Stomach (tissue), 9 donors: ENCODE data around the gene HS6ST3. TPM values are rescaled to one million over a fixed set of nuclear protein-coding genes. Genes with fewer than 3 reads are reported as not detected.

ENCODE experiments used
- DNase-seq, 2 donors: peaks; one replicate each; pipeline versions ENCODE4 v3.0.0 to v3.0.0-alpha.2; 2013 to 2019
- H3K27ac ChIP-seq, 5 donors: fragments of 200-600 bp in 4 of 5; sonication (generic) in 4 of 5; one replicate each; pipeline ENCODE4 v1.5.1; 2013 to 2019; ENCODE audit warnings: mild to moderate bottlenecking in 1 of 5, moderate library complexity in 1 of 5
- H3K27me3 ChIP-seq, 3 donors: fragments of 200-600 bp; sonication (generic); one replicate each; pipeline ENCODE4 v1.5.1; 2017 to 2019; ENCODE audit warnings: mixed run types in 1 of 3
- H3K36me3 ChIP-seq, 4 donors: fragments of 200-600 bp; sonication (generic); 1 replicate in 3 of 4; 2 replicates in 1 of 4; pipeline ENCODE4 v1.5.1; 2016 to 2019
- H3K4me1 ChIP-seq, 4 donors: fragments of 200-600 bp; sonication (generic); one replicate each; pipeline ENCODE4 v1.5.1; 2016 to 2019
- H3K4me3 ChIP-seq, 4 donors: fragments of 200-600 bp; sonication (generic) in 3 of 4; one replicate each; pipeline ENCODE4 v1.5.1; 2016 to 2019; ENCODE audit warnings: mild to moderate bottlenecking in 1 of 4
- H3K9me3 ChIP-seq, 4 donors: fragments of 200-600 bp; sonication (generic); one replicate each; pipeline ENCODE4 v1.5.1; 2016 to 2019
- EP300 ChIP-seq: sonication (generic); formaldehyde crosslinking; IDR thresholded peaks from one replicate; pipeline ENCODE4 v1.6.1; 2017; ENCODE audit warnings: antibody characterized with exemption
- POLR2A ChIP-seq, 4 donors: fragments of 450-650 bp; IDR thresholded peaks; one replicate each; pipeline ENCODE4 v1.6.1; 2016; ENCODE audit warnings: antibody characterized with exemption in 4 of 4, control low read depth in 2 of 4, mild to moderate bottlenecking in 1 of 4, moderate library complexity in 1 of 4
- POLR2AphosphoS5 ChIP-seq, 3 donors: sonication (generic); formaldehyde crosslinking; IDR thresholded peaks; one replicate each; pipeline ENCODE4 v1.6.1; 2016; ENCODE audit warnings: antibody characterized with exemption in 3 of 3
- WGBS, 5 donors: extraction: QIAGEN DNeasy Blood & Tissue Kit in 3 of 5; methylation state at CpG; one replicate each; pipeline versions ENCODE4 v1.1.5 to v1.1.7; 2013 to 2018; 5-methylcytosine and 5-hydroxymethylcytosine counted together
- intact Hi-C: fragments of 100-400 bp; cut with DNase I; formaldehyde crosslinking; loops from one replicate; pipeline ENCODE4 v1.15.1; 2023; ENCODE audit warnings: low total_unique reads
- polyA plus RNA-seq, 3 donors: library from polyadenylated mRNA; stranded (reverse); fragments of 200-250 nt; gene quantifications; one replicate each; pipeline ENCODE4 v1.2.3, GENCODE V29; 2013
- total RNA-seq, 5 donors: library from RNA; depleted of rRNA; stranded (reverse); fragments of >200 nt; gene quantifications; one replicate each; pipeline versions ENCODE4 v1.1.0 to v1.2.3, GENCODE V29; 2014 to 2016
- TF ChIP-seq, protein P1 (sequence below), 7 experiments: fragments of 450-650 bp in 4 of 7; fragments of 200-600 bp in 3 of 7; sonication (generic) in 3 of 7; IDR thresholded peaks; one replicate each; pipeline ENCODE4 v1.5.1; 2016 to 2019; ENCODE audit warnings: antibody characterized with exemption in 7 of 7, control low read depth in 2 of 7, mild to moderate bottlenecking in 1 of 7
- donor health status: healthy with polysubstance abuse.
- donor health status: Bipolar disorder and iron deficiency.
- donor health status: healthy.

Gene HS6ST3
- total and polyA plus RNA-seq, 8 donors = 0.15 to 4.0 (median 0.75) TPM; not detected in 1

DNA sequence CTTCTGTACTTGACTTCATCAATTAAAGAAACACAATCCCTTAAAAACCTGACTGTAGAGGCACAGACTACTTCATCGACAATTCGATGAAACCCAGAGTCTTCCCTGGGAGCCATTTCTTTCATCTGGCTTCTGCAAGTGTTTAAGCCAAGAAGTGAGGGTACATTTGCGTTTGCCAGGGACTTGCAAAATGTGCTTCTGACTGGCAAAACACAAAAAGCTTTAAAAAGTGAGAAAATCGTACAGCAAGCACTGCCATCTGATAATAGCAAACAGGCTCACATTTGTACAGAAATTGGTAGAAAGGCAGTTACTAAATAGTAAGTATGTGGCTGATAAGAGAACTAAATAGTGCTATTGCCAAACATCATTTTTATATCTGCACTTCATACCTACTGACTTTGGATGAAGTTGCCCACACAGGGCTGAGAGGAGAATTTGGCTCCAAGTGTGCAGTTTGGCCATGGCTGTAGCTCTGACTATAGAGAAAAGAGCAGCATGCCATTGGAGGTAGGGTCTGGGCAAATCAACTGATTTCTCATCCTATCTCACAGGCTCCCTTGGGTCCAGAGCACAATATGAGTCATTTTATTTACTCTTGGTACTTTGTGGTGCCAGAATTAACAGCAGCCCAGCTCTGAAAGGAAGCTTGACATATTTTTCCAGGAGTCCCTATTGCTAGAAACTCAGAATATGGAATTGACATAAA is 546.2 kb downstream of the HS6ST3 start:
- WGBS, 5 donors = 57 to 79% (median 64%) methylated on average over 4 of the region's 4 CpGs
- peaks cover 0 to 17% (median 12%) of the 10 kb centered on the region in 4 donors for H3K4me1 ChIP-seq
- H3K9me3 ChIP-seq = peaks cover 0 to 6% (median 0%) of the 10 kb centered on the region in 4 donors
- TF ChIP-seq POLR2AphosphoS5 (IDR thresholded peaks at IDR 0.05) (no peak), POLR2A (IDR thresholded peaks at IDR 0.05) (no peak)
- TF ChIP-seq, protein P1, sequence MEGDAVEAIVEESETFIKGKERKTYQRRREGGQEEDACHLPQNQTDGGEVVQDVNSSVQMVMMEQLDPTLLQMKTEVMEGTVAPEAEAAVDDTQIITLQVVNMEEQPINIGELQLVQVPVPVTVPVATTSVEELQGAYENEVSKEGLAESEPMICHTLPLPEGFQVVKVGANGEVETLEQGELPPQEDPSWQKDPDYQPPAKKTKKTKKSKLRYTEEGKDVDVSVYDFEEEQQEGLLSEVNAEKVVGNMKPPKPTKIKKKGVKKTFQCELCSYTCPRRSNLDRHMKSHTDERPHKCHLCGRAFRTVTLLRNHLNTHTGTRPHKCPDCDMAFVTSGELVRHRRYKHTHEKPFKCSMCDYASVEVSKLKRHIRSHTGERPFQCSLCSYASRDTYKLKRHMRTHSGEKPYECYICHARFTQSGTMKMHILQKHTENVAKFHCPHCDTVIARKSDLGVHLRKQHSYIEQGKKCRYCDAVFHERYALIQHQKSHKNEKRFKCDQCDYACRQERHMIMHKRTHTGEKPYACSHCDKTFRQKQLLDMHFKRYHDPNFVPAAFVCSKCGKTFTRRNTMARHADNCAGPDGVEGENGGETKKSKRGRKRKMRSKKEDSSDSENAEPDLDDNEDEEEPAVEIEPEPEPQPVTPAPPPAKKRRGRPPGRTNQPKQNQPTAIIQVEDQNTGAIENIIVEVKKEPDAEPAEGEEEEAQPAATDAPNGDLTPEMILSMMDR (IDR thresholded peaks at IDR 0.05) = no peak
- no peaks in the 10 kb centered on the region for H3K36me3 ChIP-seq
- no peak overlapping the region for H3K4me3 ChIP-seq
- intact Hi-C loops = no loop called here
- no peak for DNase-seq
- no peaks in the 10 kb centered on the region for H3K27me3 ChIP-seq
- no peak overlapping the region for H3K27ac ChIP-seq

DNA sequence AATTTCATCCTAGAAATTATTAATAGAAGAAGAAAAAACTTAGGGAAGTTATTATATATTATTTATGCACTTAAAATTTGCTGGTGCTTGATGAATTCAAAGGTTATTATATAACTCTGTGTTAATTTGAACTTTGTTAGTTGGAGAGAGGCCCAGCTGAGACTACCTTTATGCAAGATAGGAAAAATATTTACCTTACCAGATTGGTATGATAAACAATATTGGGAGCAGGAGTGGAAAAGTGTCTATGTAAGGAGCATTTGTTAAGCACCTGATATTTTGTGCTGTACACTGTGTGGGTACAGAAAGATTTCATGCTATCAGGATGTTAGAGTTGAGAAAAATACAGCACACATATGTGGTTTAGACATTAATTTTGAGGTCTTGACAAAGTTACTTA is 547.1 kb downstream of the HS6ST3 start:
- DNase-seq = no peak
- intact Hi-C loops = no loop called here
- no peak overlapping the region for H3K4me3 ChIP-seq
- H3K36me3 ChIP-seq = no peaks in the 10 kb centered on the region
- peaks cover 0 to 14% (median under 1%) of the 10 kb centered on the region in 4 donors for H3K9me3 ChIP-seq
- H3K27me3 ChIP-seq = no peaks in the 10 kb centered on the region
- no peak overlapping the region for H3K27ac ChIP-seq
- TF ChIP-seq, protein P1 (IDR thresholded peaks at IDR 0.05) = no peak
- no peak for TF ChIP-seq POLR2A (IDR thresholded peaks at IDR 0.05)
- no peak for TF ChIP-seq EP300
- H3K4me1 ChIP-seq = peaks cover 0 to 17% (median 12%) of the 10 kb centered on the region in 4 donors

DNA sequence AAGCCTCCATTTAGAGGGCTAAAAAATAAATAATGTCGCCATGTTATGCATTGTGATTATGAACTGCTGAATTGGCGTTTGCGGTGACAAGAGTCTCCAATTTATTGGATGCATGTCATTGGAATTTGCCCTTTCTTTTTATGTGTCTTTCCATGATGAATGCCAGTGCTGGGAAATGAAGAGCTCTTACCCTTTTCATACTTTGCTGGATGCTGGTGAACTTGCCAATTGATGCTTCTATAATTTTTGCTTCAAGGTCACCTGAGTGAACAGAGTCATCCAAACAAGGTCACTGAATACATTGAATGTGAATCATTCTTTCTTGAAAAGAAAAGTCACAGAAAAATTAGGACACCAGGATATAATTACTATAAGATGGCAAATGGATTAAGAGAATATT is 556.2 kb downstream of the HS6ST3 start:
- H3K27ac ChIP-seq = no peak overlapping the region
- H3K4me1 ChIP-seq = no peaks in the 10 kb centered on the region
- no peaks in the 10 kb centered on the region for H3K36me3 ChIP-seq
- intact Hi-C loops = no loop called here
- no peak overlapping the region for H3K4me3 ChIP-seq
- no peak for DNase-seq
- no peaks in the 10 kb centered on the region for H3K27me3 ChIP-seq
- peaks cover 0 to 28% (median 11%) of the 10 kb centered on the region in 4 donors for H3K9me3 ChIP-seq
- 91 to 96% (median 94%) methylated on average over 3 of the region's 3 CpGs for WGBS, 5 donors
- TF ChIP-seq POLR2A (IDR thresholded peaks at IDR 0.05) (no peak), POLR2AphosphoS5 (IDR thresholded peaks at IDR 0.05) (no peak), EP300 (no peak)
- TF ChIP-seq, protein P1 (IDR thresholded peaks at IDR 0.05) = no peak

DNA sequence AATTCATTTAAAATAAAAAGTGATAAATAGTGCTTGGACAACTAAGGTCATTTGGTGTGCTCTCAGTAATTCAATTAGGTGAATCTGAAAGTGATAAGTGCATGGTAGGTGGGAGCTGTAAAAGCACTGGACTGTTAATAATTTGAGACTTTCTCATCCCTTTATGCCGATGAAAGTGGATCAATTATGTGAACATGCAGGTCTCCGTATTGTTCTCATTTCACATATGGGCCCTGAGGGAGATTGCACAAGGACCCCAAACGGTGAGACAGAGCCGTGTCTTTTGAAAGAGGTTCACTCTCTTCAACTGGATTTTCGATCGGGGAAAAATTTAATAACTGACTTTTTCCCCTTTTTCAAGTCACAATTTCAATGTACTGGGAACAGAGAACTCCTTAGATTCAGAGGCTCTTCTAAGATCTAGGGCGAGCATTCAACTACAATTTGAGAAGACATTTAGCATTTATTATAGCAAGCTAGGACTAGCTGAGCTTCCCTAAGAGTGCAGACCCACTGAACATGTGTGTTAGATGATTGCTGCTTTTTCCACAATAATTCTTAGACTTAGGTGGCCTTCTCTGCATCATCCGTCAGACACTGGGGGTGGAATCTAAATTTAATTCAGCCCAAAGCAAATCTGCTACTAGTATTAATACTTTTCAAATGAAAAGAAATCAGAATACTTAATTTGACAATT is 556.8 kb downstream of the HS6ST3 start:
- H3K36me3 ChIP-seq = no peaks in the 10 kb centered on the region
- no peaks in the 10 kb centered on the region for H3K27me3 ChIP-seq
- 85 to 92% (median 87%) methylated on average over 8 of the region's 8 CpGs for WGBS, 5 donors
- DNase-seq = no peak
- H3K4me1 ChIP-seq = no peaks in the 10 kb centered on the region
- no peak overlapping the region for H3K27ac ChIP-seq
- intact Hi-C loops = no loop called here
- no peak overlapping the region for H3K4me3 ChIP-seq
- TF ChIP-seq POLR2A (IDR thresholded peaks at IDR 0.05) (no peak), EP300 (no peak), POLR2AphosphoS5 (IDR thresholded peaks at IDR 0.05) (no peak)
- TF ChIP-seq, protein P1 (IDR thresholded peaks at IDR 0.05) = no peak
- peaks cover 0 to 24% (median 11%) of the 10 kb centered on the region in 4 donors for H3K9me3 ChIP-seq
